Measurements from ENCODE around the gene RACGAP1. TPM values are rescaled to one million over a fixed set of nuclear protein-coding genes. Genes with fewer than 3 reads are reported as not detected.

Gene RACGAP1
- total RNA-seq, 3 donors from 2014 or later = 16.0 to 45.5 (median 34.4) TPM

DNA sequence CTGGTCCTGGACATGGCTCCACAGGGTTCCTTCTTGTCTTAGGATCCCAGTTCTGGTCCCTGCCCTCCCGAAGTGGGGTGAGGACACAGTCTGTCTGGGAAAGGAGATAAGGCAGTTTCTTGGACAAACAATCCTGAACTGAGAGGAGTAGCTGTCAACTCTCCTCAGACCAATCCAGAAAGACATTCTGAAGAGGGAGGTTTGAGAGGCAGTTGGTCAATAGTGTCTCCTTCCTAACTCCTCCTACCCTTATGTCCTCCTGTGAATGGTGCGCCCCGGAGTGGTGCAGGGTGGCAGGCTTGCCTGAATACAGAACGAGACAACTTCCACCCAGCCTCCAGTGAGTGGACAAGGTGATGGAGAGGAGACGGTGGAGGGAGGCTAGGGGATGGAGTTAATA is 16.7 kb upstream of the RACGAP1 start:
- no peaks in the 10 kb centered on the region for H3K36me3 ChIP-seq (ENCODE audit: low read depth)
- intact Hi-C loops (cut with DNase I, micrococcal nuclease) = no loop called here
- DNase-seq (peak in 1 of 3 donors; percentile 5), ATAC-seq (no peak)
- no peaks in the 10 kb centered on the region for H3K9me3 ChIP-seq
- no peaks in the 10 kb centered on the region for H3K4me1 ChIP-seq (ENCODE audit: low read depth)
- TF ChIP-seq, protein P1, sequence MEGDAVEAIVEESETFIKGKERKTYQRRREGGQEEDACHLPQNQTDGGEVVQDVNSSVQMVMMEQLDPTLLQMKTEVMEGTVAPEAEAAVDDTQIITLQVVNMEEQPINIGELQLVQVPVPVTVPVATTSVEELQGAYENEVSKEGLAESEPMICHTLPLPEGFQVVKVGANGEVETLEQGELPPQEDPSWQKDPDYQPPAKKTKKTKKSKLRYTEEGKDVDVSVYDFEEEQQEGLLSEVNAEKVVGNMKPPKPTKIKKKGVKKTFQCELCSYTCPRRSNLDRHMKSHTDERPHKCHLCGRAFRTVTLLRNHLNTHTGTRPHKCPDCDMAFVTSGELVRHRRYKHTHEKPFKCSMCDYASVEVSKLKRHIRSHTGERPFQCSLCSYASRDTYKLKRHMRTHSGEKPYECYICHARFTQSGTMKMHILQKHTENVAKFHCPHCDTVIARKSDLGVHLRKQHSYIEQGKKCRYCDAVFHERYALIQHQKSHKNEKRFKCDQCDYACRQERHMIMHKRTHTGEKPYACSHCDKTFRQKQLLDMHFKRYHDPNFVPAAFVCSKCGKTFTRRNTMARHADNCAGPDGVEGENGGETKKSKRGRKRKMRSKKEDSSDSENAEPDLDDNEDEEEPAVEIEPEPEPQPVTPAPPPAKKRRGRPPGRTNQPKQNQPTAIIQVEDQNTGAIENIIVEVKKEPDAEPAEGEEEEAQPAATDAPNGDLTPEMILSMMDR (IDR thresholded peaks at IDR 0.05) = no peak
- H3K4me3 ChIP-seq = no peak overlapping the region

GRCh38 chr12:50041062-50041860 is 16.0 kb upstream of the RACGAP1 start:
- no peaks in the 10 kb centered on the region for H3K4me1 ChIP-seq (ENCODE audit: low read depth)
- H3K4me3 ChIP-seq = no peak overlapping the region
- TF ChIP-seq, protein P1 (IDR thresholded peaks at IDR 0.05) = no peak
- no peaks in the 10 kb centered on the region for H3K9me3 ChIP-seq
- peak in 1 of 3 donors; percentile 2 for DNase-seq
- intact Hi-C loops (cut with DNase I, micrococcal nuclease) = no loop called here
- no peak for ATAC-seq
- no peaks in the 10 kb centered on the region for H3K36me3 ChIP-seq (ENCODE audit: low read depth)

GRCh38 chr12:50040657-50041056 is 15.4 kb upstream of the RACGAP1 start:
- TF ChIP-seq, protein P1 (IDR thresholded peaks at IDR 0.05) = no peak
- ATAC-seq = no peak
- intact Hi-C loops (cut with DNase I, micrococcal nuclease) = no loop called here
- Histone ChIP-seq H3K4me1 (ENCODE audit: low read depth) (no peaks in the 10 kb centered on the region), H3K4me3 (no peak overlapping the region), H3K9me3 (no peaks in the 10 kb centered on the region), H3K36me3 (ENCODE audit: low read depth) (no peaks in the 10 kb centered on the region)
- DNase-seq = peak in 1 of 3 donors; percentile 9

DNA sequence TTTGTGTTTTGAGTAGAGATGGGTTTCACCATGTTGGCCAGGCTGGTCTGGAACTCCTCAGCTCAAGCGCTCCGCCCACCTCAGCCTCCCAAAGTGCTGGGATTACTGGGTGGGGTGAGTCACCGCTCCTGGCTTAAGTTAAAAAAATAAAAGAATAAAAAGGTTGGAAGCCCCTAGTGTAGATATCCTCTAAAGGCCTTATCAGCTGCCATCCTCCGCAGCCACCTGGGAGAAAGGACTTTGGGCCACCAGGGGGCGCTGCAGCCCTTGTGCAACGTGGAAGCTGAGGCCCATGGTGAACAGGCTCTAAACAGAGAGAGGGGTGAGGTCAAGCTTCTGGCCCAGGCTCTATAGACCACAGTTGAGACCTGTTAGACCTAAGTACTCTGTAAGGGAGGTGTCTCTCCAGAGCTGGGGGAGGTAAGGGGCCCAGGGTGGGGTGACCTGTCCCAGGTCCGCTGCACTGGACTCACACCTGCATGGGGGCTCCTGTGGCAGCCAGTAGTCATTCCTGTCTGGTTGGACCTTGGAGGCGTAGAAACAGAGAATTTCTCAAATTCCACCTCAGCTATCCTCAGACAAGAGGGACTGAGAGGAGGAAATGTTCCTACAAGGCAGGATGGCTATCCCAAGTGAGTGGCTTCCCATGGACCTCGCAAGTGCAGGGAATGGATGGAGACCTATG is 14.0 kb upstream of the RACGAP1 start:
- intact Hi-C loops (cut with DNase I, micrococcal nuclease) = no loop called here
- TF ChIP-seq, protein P1 (IDR thresholded peaks at IDR 0.05) = peak; percentile 85
- Histone ChIP-seq H3K4me1 (ENCODE audit: low read depth) (no peaks in the 10 kb centered on the region), H3K36me3 (ENCODE audit: low read depth) (no peaks in the 10 kb centered on the region), H3K9me3 (no peaks in the 10 kb centered on the region), H3K4me3 (no peak overlapping the region)
- ATAC-seq (peak; percentile 93), DNase-seq (peak; percentile 77 to 95 (median 89))

DNA sequence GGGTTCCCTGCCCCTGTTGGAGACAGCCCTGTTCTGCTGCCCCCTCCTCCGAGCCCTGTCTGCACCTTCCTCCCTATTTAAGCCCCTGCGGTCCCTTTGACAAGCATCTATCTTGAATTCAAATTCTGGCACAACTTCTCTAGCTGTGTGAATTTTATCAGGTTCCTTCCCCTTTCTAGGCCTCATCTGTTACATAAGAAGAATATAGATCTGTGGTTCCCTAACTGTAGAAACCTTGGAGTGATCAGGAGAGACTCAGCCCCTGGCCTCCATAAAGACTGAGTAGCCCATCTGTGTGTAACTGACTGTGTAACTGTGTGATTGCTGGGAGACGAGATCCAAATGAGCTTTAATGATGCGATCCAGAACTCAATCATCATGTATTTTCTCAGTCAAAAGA is 13.0 kb upstream of the RACGAP1 start:
- Histone ChIP-seq H3K36me3 (ENCODE audit: low read depth) (no peaks in the 10 kb centered on the region), H3K4me3 (no peak overlapping the region), H3K4me1 (ENCODE audit: low read depth) (no peaks in the 10 kb centered on the region), H3K9me3 (no peaks in the 10 kb centered on the region)
- intact Hi-C loops (cut with DNase I, micrococcal nuclease) = no loop called here
- DNase-seq = peak in 1 of 3 donors; percentile 7
- TF ChIP-seq, protein P1 (IDR thresholded peaks at IDR 0.05) = no peak
- ATAC-seq = no peak
